ENCODE measurements around the gene CFAP57.

- TF ChIP-seq ZNF274 (IDR thresholded peaks at IDR 0.05; ENCODE audit: low read depth, low read length) (no peak), SUZ12 (IDR thresholded peaks at IDR 0.05; ENCODE audit: extremely low read depth, insufficient read depth, insufficient read length) (no peak), YY1 (IDR thresholded peaks at IDR 0.05; ENCODE audit: insufficient read depth, insufficient read length) (no peak)
Observed at GRCh38 chr1:43194509-43194908, 22.4 kb downstream of the CFAP57 start.
